HG02973 (cell line): ENCODE results near the gene LIF.
"Not testable (repeated sequence)": the region's sequence is repeated elsewhere in the genome, so short reads cannot be mapped to it uniquely, and the experiment has no call there.

ENCODE experiments used
- ATAC-seq: cut with Tn5 transposase; IDR thresholded peaks from one replicate; pipeline ENCODE4 v1.9.1; 2021; ENCODE audit warnings: moderate library complexity; ENCODE audit not compliant: unreplicated experiment

LIF gene

DNA sequence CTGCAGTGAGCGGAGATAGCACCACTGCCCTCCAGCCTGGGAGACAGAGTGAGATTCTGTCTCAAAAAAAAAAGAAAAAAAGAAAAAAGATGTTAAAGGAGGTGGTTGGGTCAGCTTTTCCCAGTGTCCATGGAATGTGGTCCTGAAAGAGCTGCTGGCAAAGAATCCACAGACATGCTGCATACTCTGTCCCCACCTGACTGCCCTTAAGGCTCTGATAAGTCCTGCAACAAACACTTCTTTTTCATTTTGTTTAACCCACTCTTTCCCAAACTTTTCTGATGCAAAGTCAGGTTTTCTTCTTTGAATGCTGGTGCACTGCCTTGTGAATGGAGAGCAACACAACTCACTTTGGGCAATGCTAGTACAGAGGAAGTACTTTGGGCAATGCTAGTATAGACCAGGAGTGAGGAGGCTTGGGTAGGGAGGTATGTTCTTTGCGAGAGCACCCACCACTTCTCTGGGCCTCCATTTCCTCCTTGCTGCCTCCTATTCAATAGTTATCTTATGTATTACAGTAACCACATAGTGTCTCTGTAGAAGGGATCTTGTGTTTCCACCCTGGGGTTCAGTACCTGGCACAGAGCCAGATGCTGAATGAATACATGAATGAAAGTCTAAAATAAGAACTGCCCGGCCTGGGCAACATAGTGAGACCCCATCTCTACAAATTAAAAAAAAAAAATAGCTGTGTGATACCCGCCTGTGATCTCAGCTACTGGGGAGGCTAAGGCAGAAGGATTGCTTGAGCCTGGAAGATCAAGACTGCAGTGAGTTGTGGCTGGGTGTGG is 18.9 kb downstream of the LIF start:
- no peak for ATAC-seq

GRCh38 chr22:30226192-30226832 is 20.2 kb downstream of the LIF start:
- ATAC-seq, result no peak

DNA sequence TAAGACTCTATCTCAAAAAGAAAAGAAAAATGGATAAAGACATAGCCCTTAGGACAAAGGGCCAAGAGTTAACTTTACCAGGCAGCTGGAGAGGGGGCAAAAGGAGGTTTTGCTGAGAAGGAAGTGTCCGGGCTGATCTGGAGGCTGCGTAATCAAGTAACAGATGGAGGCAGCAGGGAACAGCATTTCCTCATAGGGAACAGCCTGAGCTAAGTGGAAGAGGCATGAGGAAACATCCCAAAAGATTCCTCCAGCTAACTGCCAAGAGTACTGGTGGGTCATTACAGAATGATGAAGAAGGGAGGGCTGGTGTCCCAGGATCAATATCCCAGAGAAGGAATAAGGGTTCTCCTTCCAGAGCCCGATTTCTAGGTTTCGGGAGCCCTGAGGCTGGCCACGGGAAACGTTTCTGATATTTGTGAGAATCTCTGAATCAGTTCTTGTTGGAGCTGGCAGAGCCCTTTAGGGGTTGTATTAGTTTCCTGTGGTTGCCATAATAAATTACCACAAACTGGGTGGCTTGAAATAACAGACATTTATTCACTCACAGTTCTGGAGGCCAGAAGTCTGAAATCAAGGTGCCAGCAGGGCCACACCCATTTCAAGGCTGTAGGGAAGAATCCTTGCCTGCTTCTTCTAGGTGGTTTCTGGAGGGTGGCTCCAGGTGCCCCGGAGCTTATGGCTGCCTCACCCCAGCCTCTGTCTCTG is 21.2 kb downstream of the LIF start:
- ATAC-seq, result no peak

DNA sequence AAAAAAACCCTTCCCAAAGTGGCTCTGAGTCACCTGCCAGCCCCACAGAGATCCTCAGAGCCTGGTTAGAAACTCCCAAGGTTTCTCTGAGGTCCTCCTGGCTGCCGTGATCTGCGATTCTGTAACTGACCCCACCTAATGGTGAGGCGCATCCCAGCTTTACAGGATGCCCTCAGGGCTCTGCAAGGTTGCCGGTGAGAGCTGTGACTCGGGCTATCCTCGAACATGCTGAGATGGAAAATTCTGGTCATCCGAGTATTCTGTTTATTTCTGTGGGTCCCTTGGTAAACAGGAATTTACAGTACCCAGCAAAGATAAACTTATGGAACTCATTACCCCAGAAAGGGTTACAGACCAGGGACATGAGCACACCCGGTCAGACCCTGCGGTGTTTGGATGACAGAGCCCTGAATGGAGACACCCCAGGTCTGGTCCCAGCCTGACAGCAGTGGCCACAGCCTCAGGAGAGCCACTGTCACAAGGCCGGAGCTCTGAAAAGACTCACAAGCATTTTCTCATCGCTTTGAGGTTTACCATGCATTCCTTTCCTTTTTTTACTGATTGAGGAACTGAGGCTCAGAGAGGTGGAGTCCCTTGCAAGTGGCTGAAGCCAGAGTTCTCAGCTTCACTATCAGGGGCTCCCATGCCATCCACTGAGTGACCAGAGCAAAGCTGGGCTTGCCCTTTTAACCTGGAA is 22.2 kb downstream of the LIF start:
- no peak for ATAC-seq

- ATAC-seq, result no peak
These were observed 23.3 kb downstream of the LIF start for GRCh38 chr22:30223303-30223702.

- ATAC-seq, result no peak
These were observed 24.2 kb downstream of the LIF start for GRCh38 chr22:30222321-30222720.

DNA sequence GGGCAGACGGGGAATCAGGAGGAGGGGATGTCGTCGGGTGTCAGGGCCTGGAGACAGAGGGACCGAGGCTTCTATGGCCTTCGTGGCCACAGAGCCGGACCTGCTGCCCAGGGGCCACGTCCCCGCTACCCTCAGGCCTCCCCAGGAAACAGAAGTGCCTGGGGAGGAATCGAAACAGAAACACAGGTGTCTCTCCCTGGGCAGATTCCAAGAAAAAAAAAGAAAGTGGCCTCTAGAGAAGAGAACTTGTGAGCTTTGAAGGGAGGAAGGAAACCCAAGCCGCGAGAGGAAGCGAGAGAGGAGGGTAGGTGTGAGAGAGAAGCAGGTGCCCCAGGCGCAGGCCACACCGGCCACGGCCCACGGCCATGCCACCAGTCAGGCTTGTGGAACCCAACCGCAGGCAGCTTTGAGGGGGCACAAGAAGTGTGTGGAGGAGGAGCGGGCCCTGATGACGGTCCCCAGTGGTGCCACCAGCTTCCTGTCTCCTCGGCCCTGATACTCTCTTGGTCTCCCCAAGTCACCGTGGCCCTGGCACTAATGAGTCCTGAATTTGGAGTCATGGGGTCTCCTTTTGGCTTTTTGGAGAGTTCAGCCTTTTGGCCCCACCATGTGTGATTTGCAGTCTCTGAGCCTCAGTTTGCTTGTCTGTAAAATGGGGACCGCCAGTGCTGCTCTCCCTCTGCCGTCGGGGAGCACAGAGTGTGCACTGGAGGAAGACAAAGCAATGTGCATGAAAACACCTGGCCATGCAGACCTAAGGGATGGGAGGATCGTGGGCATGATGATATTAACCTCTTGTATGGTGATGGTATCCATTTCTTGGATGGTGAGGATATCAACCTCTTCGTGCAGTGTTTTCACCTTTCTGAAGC is 25.2 kb downstream of the LIF start:
- ATAC-seq, result no peak

DNA sequence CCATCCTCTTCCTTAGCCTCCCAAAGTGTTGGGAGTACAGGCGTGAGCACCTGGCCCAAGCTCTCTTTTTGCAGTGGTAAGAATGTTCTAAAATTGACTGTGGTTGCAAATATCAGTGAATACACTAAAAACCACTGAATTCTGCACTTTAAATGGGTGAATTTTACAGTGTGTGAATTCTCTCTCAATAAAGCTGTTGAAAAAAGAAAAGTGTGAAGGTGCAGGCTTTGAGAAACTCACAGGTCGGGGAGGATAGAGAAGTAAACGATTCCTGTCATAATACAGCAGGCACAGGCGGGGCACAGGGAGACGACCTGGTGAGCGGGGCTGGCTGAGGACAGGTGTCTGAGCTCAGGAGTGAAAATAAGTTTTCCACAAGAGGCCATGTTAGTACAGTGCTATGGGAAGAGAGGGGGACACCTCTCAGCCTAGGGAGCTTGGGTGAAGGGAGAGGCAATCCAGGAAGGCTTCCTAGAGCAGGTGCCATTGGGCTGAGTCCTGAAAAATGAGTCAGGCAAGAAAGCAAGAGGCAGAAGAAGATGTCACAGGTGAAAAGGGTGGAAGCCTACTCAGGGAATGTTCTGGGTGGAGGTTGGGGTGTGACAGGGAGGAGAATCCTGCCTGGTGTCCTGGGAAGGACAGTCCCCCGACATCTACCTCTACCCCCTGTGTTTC is 26.1 kb downstream of the LIF start:
- no peak for ATAC-seq

DNA sequence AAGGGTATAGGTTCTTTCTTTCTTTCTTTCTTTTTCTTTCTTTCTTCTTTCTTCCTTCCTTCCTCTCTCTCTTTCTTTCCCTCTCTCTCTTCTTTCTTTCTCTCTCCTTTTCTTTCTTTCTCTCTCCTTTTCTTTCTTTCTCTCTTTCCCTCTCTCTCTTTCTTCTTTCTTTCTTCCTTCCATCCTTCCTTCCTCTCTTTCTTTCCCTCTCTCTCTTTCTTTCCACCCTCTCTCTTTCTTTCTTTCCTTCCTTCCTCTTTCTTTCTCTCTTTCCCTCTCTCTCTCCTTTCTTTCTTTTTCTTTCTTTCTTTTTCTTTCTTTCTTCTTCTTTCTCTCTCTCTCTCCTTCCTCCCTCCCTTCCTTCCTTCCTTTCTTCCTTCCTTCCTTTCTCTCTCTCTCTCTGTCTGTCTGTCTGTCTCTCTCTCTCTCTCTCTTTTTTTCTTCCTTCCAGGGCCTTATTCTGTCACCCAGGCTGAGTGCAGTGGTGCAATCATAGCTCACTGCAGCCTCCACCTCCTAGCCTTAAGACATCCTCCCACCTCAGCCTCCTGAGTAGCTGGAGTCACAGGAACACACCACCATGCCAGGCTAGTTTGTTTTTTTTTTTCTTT is 26.8 kb downstream of the LIF start:
- no peak for ATAC-seq

- no peak for ATAC-seq
These were observed 27.4 kb downstream of the LIF start for GRCh38 chr22:30219049-30219654.

- no peak for ATAC-seq
These were observed 28.6 kb downstream of the LIF start for GRCh38 chr22:30217698-30218560.

DNA sequence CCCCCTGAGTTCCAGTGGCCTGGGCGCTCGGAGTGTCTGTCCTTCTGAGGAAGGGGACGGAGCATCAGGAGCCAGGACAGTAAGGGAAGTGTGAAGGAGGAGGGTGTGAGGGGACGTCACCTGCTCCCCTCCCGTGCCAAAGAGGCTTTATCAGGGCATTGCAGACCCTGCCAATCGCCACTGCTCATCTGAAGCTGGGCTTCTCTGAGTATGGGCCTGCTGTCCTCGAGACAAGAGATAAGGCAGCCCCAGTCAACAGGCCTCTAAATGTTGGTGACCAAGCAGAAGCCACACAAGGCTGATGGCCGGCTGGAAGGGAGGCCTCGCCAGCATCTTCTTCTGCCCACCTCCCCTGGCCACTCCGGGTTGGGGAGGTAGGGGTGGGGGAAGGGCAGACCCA is 29.8 kb downstream of the LIF start:
- ATAC-seq, result no peak

GRCh38 chr22:30216272-30216671 is 30.3 kb downstream of the LIF start:
- ATAC-seq, result not testable (repeated sequence)

- no peak for ATAC-seq
These were observed 31.7 kb downstream of the LIF start for GRCh38 chr22:30214703-30215407.

- no peak for ATAC-seq
These were observed 33.5 kb downstream of the LIF start for GRCh38 chr22:30212996-30213441.

GRCh38 chr22:30212363-30212995 is 34.1 kb downstream of the LIF start:
- ATAC-seq, result no peak
